Mammary epithelial cell (primary cell): ENCODE results near the gene NBEAL1.

ENCODE experiments used
- EZH2 ChIP-seq: IDR thresholded peaks from 2 replicates; pipeline ENCODE4 v1.6.1; 2012; ENCODE audit warnings: low read length, inconsistent platforms, borderline replicate concordance
- TF ChIP-seq, protein P1 (sequence below), 2 donors: IDR thresholded peaks in 1 of 2; conservative IDR thresholded peaks in 1 of 2; 2 replicates each; pipeline ENCODE4 v1.5.1; 2011 to 2012; ENCODE audit warnings: inconsistent platforms in 2 of 2, low read length in 2 of 2, mild to moderate bottlenecking in 2 of 2, control low read depth in 1 of 2, low read depth in 1 of 2; ENCODE audit not compliant: insufficient read depth in 1 of 2; ENCODE audit errors: extremely low read depth in 1 of 2

DNA sequence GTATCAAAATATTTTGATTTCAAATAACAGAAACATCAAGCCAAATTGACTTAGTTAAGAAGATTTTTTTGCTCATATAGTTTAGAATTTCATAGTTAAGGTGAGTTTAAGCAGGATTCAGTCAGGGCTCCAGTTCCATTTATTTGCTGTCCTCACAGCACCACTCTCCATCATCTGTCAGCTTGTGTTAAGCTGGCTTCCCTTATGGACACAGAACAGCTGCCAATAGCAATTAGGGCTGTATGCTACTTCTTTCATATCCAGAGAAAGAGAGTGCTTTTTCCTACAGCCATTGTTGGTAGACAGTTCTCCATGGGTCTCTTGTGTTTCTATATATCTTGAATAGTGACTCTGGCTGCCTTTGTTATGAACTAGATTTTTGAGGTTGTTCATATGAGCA lies 128.7 kb downstream of the NBEAL1 start:
- TF ChIP-seq, protein P1, sequence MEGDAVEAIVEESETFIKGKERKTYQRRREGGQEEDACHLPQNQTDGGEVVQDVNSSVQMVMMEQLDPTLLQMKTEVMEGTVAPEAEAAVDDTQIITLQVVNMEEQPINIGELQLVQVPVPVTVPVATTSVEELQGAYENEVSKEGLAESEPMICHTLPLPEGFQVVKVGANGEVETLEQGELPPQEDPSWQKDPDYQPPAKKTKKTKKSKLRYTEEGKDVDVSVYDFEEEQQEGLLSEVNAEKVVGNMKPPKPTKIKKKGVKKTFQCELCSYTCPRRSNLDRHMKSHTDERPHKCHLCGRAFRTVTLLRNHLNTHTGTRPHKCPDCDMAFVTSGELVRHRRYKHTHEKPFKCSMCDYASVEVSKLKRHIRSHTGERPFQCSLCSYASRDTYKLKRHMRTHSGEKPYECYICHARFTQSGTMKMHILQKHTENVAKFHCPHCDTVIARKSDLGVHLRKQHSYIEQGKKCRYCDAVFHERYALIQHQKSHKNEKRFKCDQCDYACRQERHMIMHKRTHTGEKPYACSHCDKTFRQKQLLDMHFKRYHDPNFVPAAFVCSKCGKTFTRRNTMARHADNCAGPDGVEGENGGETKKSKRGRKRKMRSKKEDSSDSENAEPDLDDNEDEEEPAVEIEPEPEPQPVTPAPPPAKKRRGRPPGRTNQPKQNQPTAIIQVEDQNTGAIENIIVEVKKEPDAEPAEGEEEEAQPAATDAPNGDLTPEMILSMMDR (conservative IDR thresholded peaks at IDR 0.05 in 1 of 2, IDR thresholded peaks at IDR 0.05 in 1 of 2; ENCODE audit: extremely low read depth in 1 of 2, insufficient read depth in 1 of 2, low read depth in 1 of 2, low read length in 2 of 2): no peak
- TF ChIP-seq EZH2: no peak
